HL-60/S4 treated with phorbol 12-myristate 13-acetate at 8.2 ng/mL for 4 days and 3 days (cell line): ENCODE data around the gene CDKN2D.

Source experiments
- in situ Hi-C: fragments of 300-500 bp; cut with MboI; formaldehyde crosslinking; loops from 2 replicates; pipeline ENCODE4 v1.15.0; 2022; ENCODE audit warnings: low sequenced_read_pairs

CDKN2D gene

DNA sequence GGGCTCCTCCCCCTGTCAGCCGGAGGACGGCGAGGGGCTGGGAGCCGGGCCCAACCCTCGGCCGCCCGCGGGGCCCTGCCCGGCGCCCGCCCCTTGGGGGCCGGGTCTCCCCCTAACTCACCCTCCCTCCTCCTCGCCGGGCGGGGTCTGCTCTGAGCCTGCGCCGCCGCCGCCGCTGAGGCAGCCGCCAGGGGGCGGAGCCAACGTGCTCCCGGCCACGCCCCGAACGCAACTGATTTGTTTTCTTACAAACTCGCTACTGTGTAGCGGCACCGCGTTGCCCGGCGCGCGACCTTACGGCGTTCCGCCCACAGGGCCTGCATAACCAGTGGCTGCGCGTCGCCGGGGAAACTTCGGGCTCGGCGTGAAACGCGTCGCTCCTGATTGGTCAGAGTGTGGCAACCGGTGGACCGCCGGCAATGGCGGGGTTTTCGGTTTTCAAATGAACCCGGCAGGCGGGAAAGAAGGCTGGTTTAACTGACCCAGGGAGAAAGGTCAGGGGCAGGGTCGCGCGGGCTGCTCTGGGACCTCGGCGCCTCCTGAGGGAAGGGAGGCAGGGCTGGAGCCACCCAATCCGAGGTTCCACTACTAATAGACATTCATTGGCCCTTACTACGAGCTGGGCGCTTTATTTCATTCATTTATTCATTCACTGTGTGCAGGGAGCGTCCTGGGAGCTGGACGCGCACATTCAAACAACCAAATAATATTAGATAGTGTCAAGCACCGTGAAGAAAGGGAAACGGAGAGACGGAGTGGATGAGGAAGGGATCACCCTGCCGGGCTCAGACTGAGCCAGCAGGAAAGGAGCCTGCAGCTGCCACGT lies at the start of gene CDKN2D:
CDKN2D (minus strand) TSS at position 154 of the 826 bp plus-strand sequence. CDS start 326 bp downstream, outside the sequence.
- in situ Hi-C loops: no loop called here

- in situ Hi-C loops: no loop called here
Observed at GRCh38 chr19:10617409-10618121, 48.8 kb upstream of the CDKN2D start.

GRCh38 chr19:10615429-10616023 lies 46.7 kb upstream of the CDKN2D start:
- in situ Hi-C loops: no loop called here

DNA sequence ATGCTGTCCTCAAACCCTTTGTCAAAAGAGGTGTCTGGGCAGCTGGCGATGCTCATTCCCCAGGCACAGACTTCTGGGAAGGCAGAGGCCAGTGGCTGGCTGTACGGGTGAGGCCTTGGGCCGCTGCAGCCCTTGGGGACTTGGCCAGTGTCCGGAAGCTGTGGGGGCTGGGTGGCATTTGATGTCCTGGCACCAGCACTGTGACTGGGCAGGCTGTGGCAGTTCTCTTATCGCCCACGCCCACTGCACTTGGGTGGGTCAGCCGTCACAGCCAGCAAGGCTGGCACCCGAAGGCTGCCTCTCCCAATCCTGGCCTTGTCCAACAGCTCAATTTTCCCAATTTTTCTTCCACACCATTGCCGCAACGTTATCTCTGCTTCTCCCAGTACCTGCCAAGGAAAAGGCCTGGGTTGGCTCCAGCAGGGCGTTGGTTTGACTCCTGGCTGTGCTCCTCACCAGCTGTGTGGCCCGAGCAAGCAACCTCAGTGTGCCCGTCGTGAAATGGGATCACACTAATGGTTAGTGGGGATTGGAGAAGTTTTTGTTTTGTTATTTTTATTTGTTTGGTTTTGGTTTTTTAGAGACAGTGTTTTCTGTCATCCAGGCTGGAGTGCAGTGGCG lies 43.8 kb upstream of the CDKN2D start:
- in situ Hi-C loops: no loop called here

DNA sequence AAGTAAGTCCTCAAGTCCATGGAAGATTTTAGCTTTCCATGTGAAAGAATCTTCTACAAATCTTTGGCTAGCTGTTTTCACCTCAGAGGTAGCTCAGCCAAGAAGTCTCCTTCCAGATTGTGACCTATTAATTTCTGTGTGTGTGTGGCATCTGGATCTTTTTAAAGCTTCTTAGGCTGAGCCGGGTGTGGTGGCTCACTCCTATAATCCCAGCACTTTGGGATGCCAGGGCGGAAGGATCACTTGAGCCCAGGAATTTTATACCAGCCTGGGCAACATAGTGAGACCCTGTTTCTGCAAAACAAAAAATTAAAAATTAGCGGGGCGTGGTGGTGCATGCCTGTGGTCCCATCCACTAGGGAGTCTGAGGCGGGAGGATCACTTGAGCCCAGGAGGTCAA lies 43.1 kb upstream of the CDKN2D start:
- in situ Hi-C loops: no loop called here

GRCh38 chr19:10604460-10604980 lies 35.7 kb upstream of the CDKN2D start:
- in situ Hi-C loops: no loop called here

- in situ Hi-C loops: no loop called here
Observed at GRCh38 chr19:10603873-10604459, 35.2 kb upstream of the CDKN2D start.

GRCh38 chr19:10603084-10603872 lies 34.5 kb upstream of the CDKN2D start:
- in situ Hi-C loops: no loop called here

GRCh38 chr19:10602330-10603083 lies 33.7 kb upstream of the CDKN2D start:
- in situ Hi-C loops: no loop called here

GRCh38 chr19:10601999-10602329 lies 33.2 kb upstream of the CDKN2D start:
- in situ Hi-C loops: no loop called here

GRCh38 chr19:10600149-10600548 lies 31.4 kb upstream of the CDKN2D start:
- in situ Hi-C loops: no loop called here

DNA sequence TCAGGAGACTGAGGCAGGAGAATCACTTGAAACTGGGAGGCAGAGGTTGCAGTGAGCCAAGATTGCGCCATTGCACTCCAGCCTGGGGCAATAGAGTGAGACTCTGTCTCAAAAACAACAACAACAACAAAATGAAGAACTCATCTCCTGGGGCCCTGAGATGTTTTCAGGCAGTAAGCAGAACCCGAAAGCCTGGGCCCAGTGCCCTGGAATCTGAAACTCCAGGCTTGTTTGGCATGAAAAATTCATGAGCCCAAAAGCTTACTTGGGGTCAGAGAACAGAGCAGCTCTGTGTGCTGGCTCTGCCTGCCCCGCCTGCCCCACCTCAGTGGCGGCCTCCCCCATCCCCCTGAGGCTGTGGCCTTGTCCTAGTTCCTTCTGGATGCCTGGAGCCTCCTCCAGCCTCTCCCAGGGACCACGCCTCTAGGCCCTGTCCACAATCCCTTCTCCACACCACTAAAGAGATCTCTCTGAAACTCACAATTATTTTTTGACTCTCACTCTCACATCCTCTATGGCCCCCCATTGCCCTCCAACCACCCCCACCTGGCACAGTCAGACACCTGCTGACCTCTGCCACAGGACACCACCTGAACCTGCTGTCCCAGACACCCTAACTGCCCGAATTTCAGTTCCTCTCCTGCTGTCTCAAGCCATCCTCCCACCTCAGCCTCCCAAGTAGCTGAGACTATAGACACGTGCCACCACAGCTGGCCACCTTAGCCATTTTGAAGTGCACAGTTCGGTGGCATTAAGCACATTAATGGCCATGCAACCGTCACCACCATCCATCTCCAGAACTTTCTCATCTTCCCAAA lies 25.2 kb upstream of the CDKN2D start:
- in situ Hi-C loops: no loop called here

DNA sequence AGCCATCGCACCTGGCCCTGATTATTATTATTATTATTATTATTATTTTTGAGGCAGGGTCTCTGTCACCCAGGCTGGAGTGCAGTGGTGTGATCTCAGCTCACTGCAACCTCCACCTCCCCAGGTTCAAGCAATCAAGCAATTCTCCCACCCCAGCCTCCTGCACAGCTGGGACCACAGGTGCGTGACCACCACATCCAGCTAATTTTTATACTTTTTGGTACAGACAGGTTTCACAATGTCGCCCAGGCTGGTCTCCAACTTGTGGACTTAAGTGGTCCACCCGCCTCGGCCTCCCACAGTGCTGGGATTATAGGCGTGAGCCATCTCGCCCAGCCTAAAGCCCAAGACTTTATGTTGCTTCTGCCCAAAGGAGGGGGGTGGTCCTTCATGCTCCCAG lies 24.4 kb upstream of the CDKN2D start:
- in situ Hi-C loops: no loop called here

- in situ Hi-C loops: no loop called here
Observed at GRCh38 chr19:10587839-10588150, 19.0 kb upstream of the CDKN2D start.

GRCh38 chr19:10587022-10587838 lies 18.5 kb upstream of the CDKN2D start, which contains the start of gene AP1M2:
TSS of gene AP1M2 (minus strand) at chr19:10587312. CDS start at chr19:10587231, 81 bp downstream.
- in situ Hi-C loops: no loop called here

GRCh38 chr19:10586396-10586795 lies 17.6 kb upstream of the CDKN2D start:
- in situ Hi-C loops: no loop called here

GRCh38 chr19:10583036-10583776 lies 14.4 kb upstream of the CDKN2D start:
- in situ Hi-C loops: no loop called here
